HG03469 (cell line): ENCODE measurements around the gene DAB1.

Experiments
- ATAC-seq: cut with Tn5 transposase; IDR thresholded peaks from one replicate; pipeline ENCODE4 v1.9.1; 2021; ENCODE audit warnings: mild to moderate bottlenecking, moderate library complexity, moderate number of reproducible peaks; ENCODE audit not compliant: unreplicated experiment

The DAB1 gene

GRCh38 chr1:57131701-57132394, 292.0 kb downstream of the DAB1 start:
- no peak for ATAC-seq

- ATAC-seq: no peak
Observed at GRCh38 chr1:57131257-57131656, 292.6 kb downstream of the DAB1 start.

GRCh38 chr1:57129865-57130264, 294.0 kb downstream of the DAB1 start:
- ATAC-seq: no peak

GRCh38 chr1:57127976-57128375, 295.9 kb downstream of the DAB1 start:
- no peak for ATAC-seq

GRCh38 chr1:57124768-57125446, 299.0 kb downstream of the DAB1 start:
- ATAC-seq: no peak

GRCh38 chr1:57124170-57124569, 299.7 kb downstream of the DAB1 start:
- ATAC-seq: no peak

GRCh38 chr1:57122031-57122430, 301.8 kb downstream of the DAB1 start:
- ATAC-seq: no peak

- ATAC-seq: no peak
Observed at GRCh38 chr1:57118948-57119603, 304.8 kb downstream of the DAB1 start.

- no peak for ATAC-seq
Observed at GRCh38 chr1:57117753-57118152, 306.1 kb downstream of the DAB1 start.

- no peak for ATAC-seq
Observed at GRCh38 chr1:57116871-57117270, 307.0 kb downstream of the DAB1 start.

GRCh38 chr1:57115030-57115614, 308.7 kb downstream of the DAB1 start:
- no peak for ATAC-seq

- no peak for ATAC-seq
Observed at GRCh38 chr1:57112148-57112547, 311.7 kb downstream of the DAB1 start.

- ATAC-seq: no peak
Observed at GRCh38 chr1:57111175-57111574, 312.7 kb downstream of the DAB1 start.

- ATAC-seq: no peak
Observed at GRCh38 chr1:57109883-57110282, 314.0 kb downstream of the DAB1 start.

GRCh38 chr1:57109247-57109646, 314.6 kb downstream of the DAB1 start:
- ATAC-seq: no peak

GRCh38 chr1:57106296-57106695, 317.6 kb downstream of the DAB1 start:
- ATAC-seq: no peak

GRCh38 chr1:57102561-57103326, 321.1 kb downstream of the DAB1 start:
- no peak for ATAC-seq

- no peak for ATAC-seq
Observed at GRCh38 chr1:57101209-57101608, 322.7 kb downstream of the DAB1 start.

GRCh38 chr1:57094749-57095148, 329.1 kb downstream of the DAB1 start:
- ATAC-seq: no peak

GRCh38 chr1:57093122-57093521, 330.7 kb downstream of the DAB1 start:
- ATAC-seq: no peak

- ATAC-seq: no peak
Observed at GRCh38 chr1:57091642-57092041, 332.2 kb downstream of the DAB1 start.
